Neural cell (in vitro differentiated cells): Measurements from ENCODE around the gene SHISAL1. TPM values are rescaled to one million over a fixed set of nuclear protein-coding genes. Genes with fewer than 3 reads are reported as not detected.

Source experiments
- H2AFZ ChIP-seq: fragments of 200-600, 300-800 bp; sonication (generic), shearing (Covaris generic); 2 replicates; pipeline ENCODE4 v1.6.0; 2014; ENCODE audit warnings: low read depth, mild to moderate bottlenecking, antibody characterized with exemption, low read length, moderate library complexity
- H3F3A ChIP-seq: fragments of 200-600 bp; shearing (Covaris generic); 2 replicates; pipeline ENCODE4 v1.6.1; 2016; ENCODE audit warnings: mild to moderate bottlenecking, moderate library complexity, mixed read lengths, antibody characterized with exemption, low read length; ENCODE audit not compliant: insufficient read depth, poor library complexity, severe bottlenecking
- H3K27ac ChIP-seq: fragments of 200-600, 300-800 bp; sonication (generic), shearing (Covaris generic); 2 replicates; pipeline ENCODE4 v1.5.1; 2014; ENCODE audit warnings: mild to moderate bottlenecking, low read length, moderate library complexity
- H3K27me3 ChIP-seq: fragments of 300-800, 200-600 bp; sonication (generic), shearing (Covaris generic); 2 replicates; pipeline ENCODE4 v1.6.0; 2014; ENCODE audit warnings: mild to moderate bottlenecking, low read depth, low read length, moderate library complexity; ENCODE audit not compliant: insufficient read depth
- H3K36me3 ChIP-seq: fragments of 300-800, 200-600 bp; sonication (generic), shearing (Covaris generic); 2 replicates; pipeline ENCODE4 v1.5.1; 2014; ENCODE audit warnings: mild to moderate bottlenecking, antibody characterized with exemption, low read length, moderate library complexity; ENCODE audit not compliant: insufficient read depth
- H3K4me2 ChIP-seq: fragments of 300-800, 200-600 bp; sonication (generic), shearing (Covaris generic); 2 replicates; pipeline ENCODE4 v1.6.0; 2014; ENCODE audit warnings: mild to moderate bottlenecking, low read length
- H3K4me3 ChIP-seq: fragments of 300-800, 200-600 bp; sonication (generic), shearing (Covaris generic); 2 replicates; pipeline ENCODE4 v1.5.1; 2014; ENCODE audit warnings: mild to moderate bottlenecking, low read length, moderate library complexity
- H3K79me2 ChIP-seq: fragments of 200-600 bp; shearing (Covaris generic); replicated peaks from 2 replicates; pipeline ENCODE4 v1.6.0; 2014; ENCODE audit warnings: mild to moderate bottlenecking, low read length, moderate library complexity; ENCODE audit not compliant: insufficient read depth
- H3K9ac ChIP-seq: fragments of 300-800, 200-600 bp; sonication (generic), shearing (Covaris generic); 2 replicates; pipeline ENCODE4 v1.6.1; 2016; ENCODE audit warnings: mild to moderate bottlenecking, low read length, mixed read lengths
- H3K9me2 ChIP-seq: fragments of 200-600 bp; shearing (Covaris generic); 2 replicates; pipeline ENCODE4 v1.6.1; 2016; ENCODE audit warnings: mild to moderate bottlenecking, low read length, mixed read lengths; ENCODE audit not compliant: insufficient read depth
- H3K9me3 ChIP-seq: fragments of 200-600, 300-800 bp; sonication (generic), shearing (Covaris generic); 2 replicates; pipeline ENCODE4 v1.6.1; 2016; ENCODE audit warnings: mild to moderate bottlenecking, mixed run types, low read length, moderate library complexity, mixed read lengths
- H4K20me1 ChIP-seq: fragments of 200-600 bp; shearing (Covaris generic); 2 replicates; pipeline ENCODE4 v1.6.1; 2016; ENCODE audit warnings: mild to moderate bottlenecking, mixed run types; ENCODE audit not compliant: insufficient read depth
- EP300 ChIP-seq: fragments of 450-650 bp; conservative IDR thresholded peaks from 2 replicates; pipeline ENCODE4 v1.6.1; 2014; ENCODE audit warnings: antibody characterized with exemption, mild to moderate bottlenecking, moderate library complexity; ENCODE audit not compliant: poor library complexity, severe bottlenecking
- EZH2 ChIP-seq: fragments of 200-600, 300-800 bp; shearing (Covaris generic), sonication (generic); IDR thresholded peaks from 2 replicates; pipeline ENCODE4 v1.6.1; 2014; ENCODE audit warnings: antibody characterized with exemption, low read length, borderline replicate concordance, mild to moderate bottlenecking; ENCODE audit not compliant: insufficient read depth, poor library complexity, severe bottlenecking
- MXI1 ChIP-seq: fragments of 450-650 bp; conservative IDR thresholded peaks from 2 replicates; pipeline ENCODE4 v1.6.1; 2014; ENCODE audit warnings: antibody characterized with exemption, mild to moderate bottlenecking; ENCODE audit not compliant: poor library complexity, severe bottlenecking
- POLR2AphosphoS5 ChIP-seq: IDR thresholded peaks from 2 replicates; pipeline ENCODE4 v1.6.1; 2012
- RAD21 ChIP-seq: fragments of 450-650 bp; conservative IDR thresholded peaks from 2 replicates; pipeline ENCODE4 v1.6.1; 2014; ENCODE audit warnings: antibody characterized with exemption, mild to moderate bottlenecking, moderate library complexity
- REST ChIP-seq: IDR thresholded peaks from 2 replicates; pipeline ENCODE4 v1.6.1; 2012; ENCODE audit warnings: borderline replicate concordance
- SMC3 ChIP-seq: fragments of 450-650 bp; conservative IDR thresholded peaks from 2 replicates; pipeline ENCODE4 v1.6.1; 2014; ENCODE audit warnings: antibody characterized with exemption, mild to moderate bottlenecking, moderate library complexity; ENCODE audit not compliant: poor library complexity
- TAF1 ChIP-seq: IDR thresholded peaks from 2 replicates; pipeline ENCODE4 v1.6.1; 2012; ENCODE audit warnings: low read depth
- polyA plus RNA-seq: library from polyadenylated mRNA; depleted of rRNA; stranded (reverse); fragments of >200 nt; gene quantifications from 2 replicates; pipeline ENCODE4 v1.2.3, GENCODE V29; 2014
- TF ChIP-seq, protein P1 (sequence below): fragments of 450-650 bp; IDR thresholded peaks from 2 replicates; pipeline ENCODE4 v1.5.1; 2014; ENCODE audit warnings: antibody characterized with exemption, mild to moderate bottlenecking, moderate library complexity; ENCODE audit not compliant: poor library complexity, severe bottlenecking

Gene SHISAL1
- polyA plus RNA-seq, 1 donor from 2014 or later, result 15.4 TPM

DNA sequence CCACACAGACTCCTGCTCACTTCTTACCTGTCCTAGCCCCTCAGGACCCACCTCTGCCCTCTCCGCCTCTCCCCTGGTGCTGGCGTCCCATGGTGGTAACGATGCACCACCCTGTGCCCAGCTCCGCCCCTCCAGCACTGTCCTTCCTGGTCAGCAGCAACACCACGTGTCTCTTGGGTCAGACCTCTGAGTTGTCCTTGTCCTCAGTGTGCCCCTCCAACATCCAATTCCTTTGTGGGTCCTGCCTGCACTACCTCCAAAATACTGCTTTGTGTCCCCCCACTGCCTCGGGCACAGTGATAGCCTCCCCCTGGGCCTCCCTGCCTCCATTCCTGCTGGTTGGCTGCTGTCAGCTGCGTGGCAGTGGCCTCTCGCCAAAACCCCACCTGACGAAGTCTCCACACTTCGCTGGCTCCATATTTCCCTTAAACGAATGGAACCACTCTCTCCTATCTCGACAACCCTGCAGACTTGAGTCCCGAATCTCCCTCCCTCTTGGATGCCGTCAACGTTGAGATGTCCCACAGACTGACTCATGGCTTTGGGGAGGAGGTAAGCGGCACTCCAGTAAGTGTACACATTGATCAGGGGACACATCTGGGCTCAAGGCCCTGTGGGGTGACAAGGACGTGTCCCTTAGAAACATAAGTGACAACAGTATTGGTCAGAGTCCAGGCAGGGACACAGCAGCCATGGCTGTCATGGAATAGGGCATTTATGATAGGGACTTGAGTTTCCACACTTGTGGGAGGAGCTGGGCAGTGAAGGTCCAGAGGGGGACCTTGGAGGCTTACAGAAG is 42.8 kb downstream of the SHISAL1 start:
- H3F3A ChIP-seq, result no peaks in the 10 kb centered on the region
- H3K9me3 ChIP-seq, result no peaks in the 10 kb centered on the region
- no peak overlapping the region for H3K4me2 ChIP-seq
- H3K27ac ChIP-seq, result no peak overlapping the region
- H3K27me3 ChIP-seq, result no peaks in the 10 kb centered on the region
- H4K20me1 ChIP-seq, result no peaks in the 10 kb centered on the region
- no peaks in the 10 kb centered on the region for H3K9me2 ChIP-seq
- no peak overlapping the region for H3K9ac ChIP-seq
- TF ChIP-seq EP300, result no peak
- no peak for TF ChIP-seq RAD21
- no peak for TF ChIP-seq MXI1
- no peak for TF ChIP-seq SMC3
- TF ChIP-seq, protein P1, sequence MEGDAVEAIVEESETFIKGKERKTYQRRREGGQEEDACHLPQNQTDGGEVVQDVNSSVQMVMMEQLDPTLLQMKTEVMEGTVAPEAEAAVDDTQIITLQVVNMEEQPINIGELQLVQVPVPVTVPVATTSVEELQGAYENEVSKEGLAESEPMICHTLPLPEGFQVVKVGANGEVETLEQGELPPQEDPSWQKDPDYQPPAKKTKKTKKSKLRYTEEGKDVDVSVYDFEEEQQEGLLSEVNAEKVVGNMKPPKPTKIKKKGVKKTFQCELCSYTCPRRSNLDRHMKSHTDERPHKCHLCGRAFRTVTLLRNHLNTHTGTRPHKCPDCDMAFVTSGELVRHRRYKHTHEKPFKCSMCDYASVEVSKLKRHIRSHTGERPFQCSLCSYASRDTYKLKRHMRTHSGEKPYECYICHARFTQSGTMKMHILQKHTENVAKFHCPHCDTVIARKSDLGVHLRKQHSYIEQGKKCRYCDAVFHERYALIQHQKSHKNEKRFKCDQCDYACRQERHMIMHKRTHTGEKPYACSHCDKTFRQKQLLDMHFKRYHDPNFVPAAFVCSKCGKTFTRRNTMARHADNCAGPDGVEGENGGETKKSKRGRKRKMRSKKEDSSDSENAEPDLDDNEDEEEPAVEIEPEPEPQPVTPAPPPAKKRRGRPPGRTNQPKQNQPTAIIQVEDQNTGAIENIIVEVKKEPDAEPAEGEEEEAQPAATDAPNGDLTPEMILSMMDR, result no peak
- TF ChIP-seq REST, result no peak
- no peak for TF ChIP-seq EZH2
- TF ChIP-seq POLR2AphosphoS5, result no peak
- no peak for TF ChIP-seq TAF1
- no peaks in the 10 kb centered on the region for H3K79me2 ChIP-seq
- no peak overlapping the region for H3K4me3 ChIP-seq
- no peaks in the 10 kb centered on the region for H3K36me3 ChIP-seq
- H2AFZ ChIP-seq, result no peak overlapping the region

GRCh38 chr22:44269117-44269498 is 43.6 kb downstream of the SHISAL1 start:
- Histone ChIP-seq H3K27me3 (no peaks in the 10 kb centered on the region), H3F3A (no peaks in the 10 kb centered on the region), H3K9ac (no peak overlapping the region), H2AFZ (no peak overlapping the region), H4K20me1 (no peaks in the 10 kb centered on the region), H3K4me2 (no peak overlapping the region), H3K27ac (no peak overlapping the region), H3K9me3 (no peaks in the 10 kb centered on the region), H3K4me3 (no peak overlapping the region), H3K36me3 (no peaks in the 10 kb centered on the region), H3K9me2 (no peaks in the 10 kb centered on the region), H3K79me2 (no peaks in the 10 kb centered on the region)
- no peak for TF ChIP-seq EZH2
- TF ChIP-seq TAF1, result no peak
